ENCODE data around the gene SIVA1.

SIVA1 gene, protein sequence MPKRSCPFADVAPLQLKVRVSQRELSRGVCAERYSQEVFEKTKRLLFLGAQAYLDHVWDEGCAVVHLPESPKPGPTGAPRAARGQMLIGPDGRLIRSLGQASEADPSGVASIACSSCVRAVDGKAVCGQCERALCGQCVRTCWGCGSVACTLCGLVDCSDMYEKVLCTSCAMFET

DNA sequence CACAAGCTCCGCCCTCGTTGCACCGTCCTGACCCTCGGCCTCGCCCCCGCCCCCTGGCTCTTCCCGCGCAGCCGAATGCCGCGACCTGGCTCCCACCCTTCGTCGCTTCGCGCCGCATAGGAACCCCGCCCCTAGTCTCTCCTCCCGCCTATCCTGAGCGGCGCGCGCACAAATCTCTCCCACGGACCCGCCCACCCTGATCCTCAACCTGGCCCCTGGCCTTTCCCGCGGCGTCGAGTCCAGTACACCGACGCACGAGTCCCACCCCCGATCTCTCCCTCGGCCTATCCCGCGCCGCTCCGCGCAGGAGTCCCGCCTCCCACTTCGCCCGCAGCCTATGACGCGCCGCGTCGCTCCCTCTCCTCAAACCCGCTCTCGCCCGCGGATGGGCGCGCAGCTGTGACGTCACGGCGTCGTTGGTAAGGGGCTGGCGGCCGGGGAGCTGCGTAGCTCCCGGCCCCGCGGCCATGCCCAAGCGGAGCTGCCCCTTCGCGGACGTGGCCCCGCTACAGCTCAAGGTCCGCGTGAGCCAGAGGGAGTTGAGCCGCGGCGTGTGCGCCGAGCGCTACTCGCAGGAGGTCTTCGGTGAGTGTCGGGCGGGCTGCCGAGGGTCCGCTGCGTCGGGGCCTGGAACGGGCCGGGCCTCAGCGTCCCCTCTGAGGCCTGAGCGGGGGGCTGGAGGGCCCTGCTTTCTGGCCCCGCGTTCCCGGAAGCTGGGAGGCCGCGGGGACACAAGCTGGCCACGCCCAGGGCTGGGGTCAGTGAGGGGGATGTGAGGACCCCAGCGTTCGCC, at the start of gene SIVA1:
SIVA1 (plus strand) TSS at position 413 of the 793 bp plus-strand sequence; CDS start at position 468, 55 bp downstream.
- peak; percentile 99 for DNase-seq (ENCODE audit: insufficient read length, low spot score)
- no peak for FAIRE-seq

DNA sequence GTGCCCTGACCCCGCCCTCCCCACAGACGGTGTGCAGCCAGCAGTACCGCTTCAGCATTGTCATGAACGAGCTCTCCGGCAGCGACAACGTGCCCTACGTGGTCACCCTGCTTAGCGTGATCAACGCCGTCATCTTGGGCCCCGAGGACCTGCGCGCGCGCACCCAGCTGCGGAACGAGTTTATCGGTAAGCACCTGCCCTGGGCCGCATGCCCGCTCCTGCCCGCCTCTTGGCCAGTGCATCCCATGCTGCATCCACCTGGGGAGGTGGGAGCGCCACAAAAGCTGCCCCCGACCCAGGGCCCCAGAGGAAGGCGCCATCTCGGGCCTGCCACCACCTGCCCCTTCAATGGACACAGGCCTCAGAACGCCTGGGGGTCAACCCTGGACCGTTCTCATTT, 49.7 kb upstream of the SIVA1 start:
- FAIRE-seq (no peak), DNase-seq (ENCODE audit: insufficient read length, low spot score) (no peak)

DNA sequence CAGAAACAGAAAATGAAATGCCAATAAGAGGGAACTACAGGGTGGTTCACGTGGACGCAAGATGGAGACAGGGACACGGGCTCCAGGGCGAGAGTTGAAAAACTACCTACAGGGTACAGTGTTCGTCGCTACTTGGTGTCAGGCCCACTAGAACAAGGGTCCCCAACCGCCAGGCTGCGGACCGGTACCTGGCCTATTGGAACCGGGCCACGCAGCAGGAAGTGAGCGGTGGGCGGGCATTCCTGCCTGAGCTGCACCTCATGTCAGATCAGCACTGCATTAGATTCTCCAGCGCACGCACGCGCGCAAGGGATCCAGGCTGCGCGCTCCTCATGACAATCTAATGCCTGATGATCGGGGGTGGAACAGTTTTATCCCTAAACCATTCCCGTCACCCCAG, 48.7 kb upstream of the SIVA1 start:
- DNase-seq (ENCODE audit: insufficient read length, low spot score) = no peak
- FAIRE-seq = no peak

DNA sequence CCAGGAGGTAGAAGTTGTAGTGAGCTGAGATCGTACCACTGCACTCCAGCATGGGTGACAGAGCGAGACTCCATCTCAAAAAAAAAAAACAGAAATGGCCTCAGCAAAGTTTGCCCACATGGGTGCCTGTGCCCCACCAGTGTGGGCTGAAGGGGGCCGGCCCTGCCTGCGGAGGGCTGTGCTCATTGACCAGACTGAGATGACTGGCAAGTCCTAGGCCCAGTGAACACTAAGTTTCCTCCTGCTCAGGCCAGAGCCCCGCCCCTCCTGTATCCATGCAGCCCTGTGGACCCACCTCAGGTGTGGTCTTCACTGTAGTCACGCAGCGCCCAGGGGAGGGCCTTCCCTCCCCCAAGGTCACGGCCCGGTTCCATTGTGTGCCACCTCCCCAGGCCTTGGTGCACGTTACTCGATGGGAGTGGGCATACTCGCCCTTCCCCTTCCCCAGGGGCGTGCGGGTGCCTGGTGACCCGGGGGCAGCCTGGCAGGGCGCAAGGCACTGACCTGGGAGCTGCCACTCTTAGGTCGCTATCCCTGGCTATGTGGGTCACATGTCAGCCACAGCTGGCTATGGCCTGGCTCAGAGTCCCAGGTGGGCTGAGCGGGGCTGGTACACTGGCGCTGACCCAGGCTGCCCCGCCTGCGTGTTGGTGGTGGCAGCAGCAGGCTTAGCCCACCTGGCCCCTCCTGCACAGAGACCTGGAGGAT, 47.5 kb upstream of the SIVA1 start:
- no peak for FAIRE-seq

DNA sequence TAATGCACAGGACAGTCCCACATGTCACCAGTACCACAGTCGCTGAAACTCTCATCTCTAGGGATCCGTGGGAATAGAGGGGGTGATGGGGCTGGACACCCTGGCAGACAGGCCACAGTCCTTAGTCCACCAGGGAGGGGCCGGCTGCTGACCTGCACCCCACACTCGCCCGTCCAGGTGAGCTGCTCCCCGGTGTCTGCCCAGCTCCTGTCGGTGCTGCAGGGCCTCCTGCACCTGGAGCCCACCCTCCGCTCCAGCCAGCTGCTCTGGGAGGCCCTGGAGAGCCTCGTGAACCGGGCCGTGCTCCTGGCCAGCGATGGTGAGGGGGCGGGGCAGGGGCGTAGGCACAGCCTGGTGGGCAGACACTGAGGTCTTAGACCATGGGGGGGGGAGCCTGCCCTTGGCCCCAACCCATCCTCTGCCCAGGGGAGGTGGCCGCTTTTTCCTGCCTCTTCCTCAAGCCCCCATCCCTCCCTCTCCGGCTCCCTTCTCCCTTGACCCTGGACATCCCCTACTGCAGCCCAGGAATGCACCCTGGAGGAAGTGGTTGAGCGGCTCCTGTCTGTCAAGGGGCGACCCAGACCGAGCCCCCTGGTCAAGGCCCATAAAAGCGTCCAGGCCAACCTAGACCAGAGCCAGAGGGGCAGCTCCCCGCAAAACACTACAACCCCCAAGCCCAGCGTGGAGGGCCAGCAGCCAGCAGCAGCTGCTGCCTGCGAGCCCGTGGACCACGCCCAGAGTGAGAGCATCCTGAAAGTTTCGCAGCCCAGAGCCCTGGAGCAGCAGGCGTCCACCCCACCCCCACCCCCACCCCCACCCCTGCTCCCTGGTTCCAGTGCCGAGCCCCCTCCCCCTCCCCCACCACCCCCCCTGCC, 46.0 kb upstream of the SIVA1 start:
- FAIRE-seq = no peak
- DNase-seq (ENCODE audit: insufficient read length, low spot score) = no peak

More for the DNA sequence above, 47.5 kb upstream of the SIVA1 start:
- DNase-seq (ENCODE audit: insufficient read length, low spot score) = no peak

DNA sequence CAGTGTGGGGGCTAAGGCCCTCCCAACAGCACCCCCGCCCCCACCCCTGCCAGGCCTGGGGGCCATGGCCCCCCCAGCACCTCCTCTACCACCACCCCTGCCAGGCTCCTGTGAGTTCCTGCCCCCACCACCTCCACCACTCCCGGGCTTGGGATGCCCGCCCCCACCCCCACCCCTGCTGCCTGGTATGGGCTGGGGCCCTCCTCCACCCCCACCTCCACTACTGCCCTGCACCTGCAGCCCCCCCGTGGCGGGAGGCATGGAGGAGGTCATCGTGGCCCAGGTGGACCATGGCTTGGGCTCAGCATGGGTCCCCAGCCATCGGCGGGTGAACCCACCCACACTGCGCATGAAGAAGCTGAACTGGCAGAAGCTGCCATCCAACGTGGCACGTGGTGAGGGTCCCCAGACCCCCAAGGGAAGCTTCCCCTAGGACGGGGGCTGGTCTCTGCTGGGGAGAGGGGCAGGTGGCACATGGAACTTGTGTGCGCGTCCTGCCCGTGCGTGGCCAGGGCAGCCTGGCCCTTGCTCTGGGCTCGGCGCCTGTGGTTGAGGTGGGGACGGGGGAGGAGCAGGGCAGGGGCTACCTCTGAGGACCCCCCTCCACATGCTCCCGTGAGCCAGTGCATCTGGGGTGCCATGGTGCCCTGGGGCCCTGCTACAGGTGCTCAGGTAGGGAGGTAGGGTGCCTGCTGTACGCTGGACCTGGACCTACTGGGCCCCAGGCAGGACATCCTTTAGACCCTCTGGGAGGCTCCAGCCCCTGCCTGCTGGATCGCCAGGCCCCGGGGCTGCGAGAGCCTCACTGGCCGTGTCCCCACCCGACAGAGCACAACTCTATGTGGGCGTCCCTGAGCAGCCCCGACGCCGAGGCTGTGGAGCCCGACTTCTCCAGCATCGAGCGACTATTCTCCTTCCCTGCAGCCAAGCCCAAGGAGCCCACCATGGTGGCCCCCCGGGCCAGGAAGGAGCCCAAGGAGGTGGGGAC, 45.0 kb upstream of the SIVA1 start:
- DNase-seq (ENCODE audit: insufficient read length, low spot score) (no peak), FAIRE-seq (no peak)

DNA sequence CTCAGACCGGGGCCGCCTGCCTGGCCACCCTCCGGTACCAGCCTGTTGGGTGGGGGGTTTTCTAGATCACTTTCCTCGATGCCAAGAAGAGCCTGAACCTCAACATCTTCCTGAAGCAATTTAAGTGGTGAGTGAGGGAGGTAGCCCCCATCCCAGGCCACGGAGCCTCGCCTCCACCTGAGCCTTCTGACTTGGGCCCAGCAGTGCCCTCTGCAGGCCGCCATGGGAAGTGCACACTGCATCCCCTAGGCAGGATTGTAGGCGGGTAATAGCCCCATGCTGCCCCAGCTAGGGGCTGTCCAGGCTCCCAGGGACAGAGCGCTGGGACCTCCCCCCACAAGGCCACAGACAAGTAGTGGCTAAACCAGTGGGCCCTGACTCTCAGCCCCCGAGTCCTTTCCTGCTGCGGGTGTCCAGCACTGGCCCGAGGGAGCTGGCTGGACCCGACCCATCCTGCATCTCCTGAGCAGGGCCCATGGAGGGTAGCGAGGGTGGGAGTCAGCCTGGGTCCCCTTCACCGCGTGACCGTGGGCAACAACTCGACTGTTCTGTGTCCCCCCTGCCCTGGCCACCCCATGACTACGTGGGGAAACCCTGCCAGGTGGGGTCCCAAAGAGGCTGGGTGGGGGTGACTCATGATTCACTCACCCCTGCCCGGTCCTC, 44.2 kb upstream of the SIVA1 start:
- FAIRE-seq = peak; percentile 95
- peak; percentile 99 for DNase-seq (ENCODE audit: insufficient read length, low spot score)

DNA sequence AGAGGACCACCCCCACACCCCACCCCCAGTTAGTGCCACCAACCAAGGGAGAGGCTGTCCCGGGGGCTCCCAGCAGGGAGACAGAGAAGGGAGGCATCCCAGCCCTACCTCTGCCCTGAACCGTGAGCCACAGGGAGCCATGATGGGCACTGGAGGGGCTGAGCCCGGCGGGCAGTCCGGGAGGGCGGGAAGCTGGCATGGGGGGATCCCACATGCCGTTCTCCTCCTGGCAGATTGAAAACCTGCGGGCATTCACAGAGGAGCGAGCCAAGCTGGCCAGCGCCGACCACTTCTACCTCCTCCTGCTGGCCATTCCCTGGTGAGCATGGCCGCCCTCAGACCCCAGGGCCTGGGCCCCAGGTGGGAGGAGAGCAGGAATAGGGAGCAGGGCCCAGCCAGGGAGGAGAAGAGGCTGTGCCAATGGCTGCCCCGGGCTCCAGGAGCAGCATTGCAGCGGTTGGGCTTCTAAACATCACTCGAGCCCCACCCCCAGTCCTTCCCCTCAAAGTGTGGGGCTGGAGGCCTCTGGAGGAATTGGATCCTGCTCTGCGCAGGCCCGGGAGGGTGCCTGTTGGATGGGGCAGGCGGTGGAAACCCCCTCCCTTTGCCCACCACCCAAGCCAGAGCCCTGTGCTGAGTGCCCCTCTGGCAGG, 43.4 kb upstream of the SIVA1 start:
- no peak for FAIRE-seq
- no peak for DNase-seq (ENCODE audit: insufficient read length, low spot score)

DNA sequence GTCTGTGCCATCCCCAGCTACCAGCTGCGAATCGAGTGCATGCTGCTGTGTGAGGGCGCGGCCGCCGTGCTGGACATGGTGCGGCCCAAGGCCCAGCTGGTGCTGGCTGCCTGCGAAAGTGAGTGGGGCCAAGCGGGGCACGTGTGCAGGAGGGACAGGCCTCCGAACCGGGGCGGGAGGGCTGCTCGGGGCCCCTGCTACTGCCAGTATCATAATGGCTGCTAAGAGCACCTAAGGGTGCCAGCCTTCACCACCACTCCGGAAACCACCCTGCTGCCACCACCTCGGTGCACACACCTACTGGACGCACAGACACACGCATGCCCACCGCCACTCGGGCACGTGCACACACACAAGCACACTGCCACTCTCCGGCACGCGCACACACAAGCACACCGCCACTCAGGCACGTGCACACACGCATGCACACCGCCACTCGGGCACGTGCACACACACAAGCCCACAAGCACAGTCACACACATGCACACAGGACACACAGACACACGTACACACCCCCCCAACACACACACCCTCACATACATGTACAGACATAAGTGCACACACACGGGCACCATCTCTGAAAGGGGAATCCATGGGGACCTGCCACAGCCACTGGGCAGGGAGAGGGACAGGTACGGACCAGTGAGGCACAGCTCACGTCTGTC, 42.7 kb upstream of the SIVA1 start:
- no peak for DNase-seq (ENCODE audit: insufficient read length, low spot score)
- FAIRE-seq = no peak

DNA sequence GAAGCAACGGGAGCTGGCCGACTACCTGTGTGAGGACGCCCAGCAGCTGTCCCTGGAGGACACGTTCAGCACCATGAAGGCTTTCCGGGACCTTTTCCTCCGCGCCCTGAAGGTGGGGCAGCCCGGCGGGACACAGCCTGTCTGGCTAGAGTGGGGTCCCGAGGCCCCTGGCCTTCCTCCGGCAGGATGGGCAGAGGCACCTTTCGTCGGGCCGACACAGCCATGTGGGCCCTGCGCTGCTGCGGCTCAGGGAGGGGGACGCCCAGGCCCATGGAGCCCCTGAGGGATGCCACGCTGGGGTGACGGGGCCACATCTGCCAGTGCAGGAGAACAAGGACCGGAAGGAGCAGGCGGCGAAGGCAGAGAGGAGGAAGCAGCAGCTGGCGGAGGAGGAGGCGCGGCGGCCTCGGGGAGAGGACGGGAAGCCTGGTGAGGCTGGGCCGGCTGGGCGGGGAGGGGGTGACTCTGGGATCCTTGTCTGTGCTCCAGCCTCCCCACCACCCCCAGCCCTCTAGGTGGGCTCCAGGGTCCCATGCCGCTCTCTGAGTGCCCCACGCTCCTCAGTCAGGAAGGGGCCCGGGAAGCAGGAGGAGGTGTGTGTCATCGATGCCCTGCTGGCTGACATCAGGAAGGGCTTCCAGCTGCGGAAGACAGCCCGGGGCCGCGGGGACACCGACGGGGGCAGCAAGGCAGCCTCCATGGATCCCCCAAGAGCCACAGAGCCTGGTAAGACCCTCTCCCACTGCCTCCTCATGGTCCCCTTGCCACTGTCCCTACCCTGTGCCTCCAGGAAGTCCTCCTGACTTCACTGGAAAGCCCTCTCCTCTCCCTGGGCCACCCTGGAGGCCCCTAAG, 39.8 kb upstream of the SIVA1 start:
- DNase-seq (ENCODE audit: insufficient read length, low spot score) = no peak
- FAIRE-seq = no peak

DNA sequence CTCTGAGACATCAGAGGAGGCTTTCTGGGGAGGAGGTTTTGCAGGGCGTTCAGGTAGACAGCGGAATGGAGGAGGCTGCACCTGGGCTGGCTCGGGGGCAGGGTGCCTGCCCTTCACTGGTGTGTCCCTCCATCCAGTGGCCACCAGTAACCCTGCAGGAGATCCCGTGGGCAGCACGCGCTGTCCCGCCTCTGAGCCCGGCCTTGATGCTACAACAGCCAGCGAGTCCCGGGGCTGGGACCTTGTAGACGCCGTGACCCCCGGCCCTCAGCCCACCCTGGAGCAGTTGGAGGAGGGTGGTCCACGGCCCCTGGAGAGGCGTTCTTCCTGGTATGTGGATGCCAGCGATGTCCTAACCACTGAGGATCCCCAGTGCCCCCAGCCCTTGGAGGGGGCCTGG, 38.9 kb upstream of the SIVA1 start:
- FAIRE-seq = no peak
- DNase-seq (ENCODE audit: insufficient read length, low spot score) = no peak

DNA sequence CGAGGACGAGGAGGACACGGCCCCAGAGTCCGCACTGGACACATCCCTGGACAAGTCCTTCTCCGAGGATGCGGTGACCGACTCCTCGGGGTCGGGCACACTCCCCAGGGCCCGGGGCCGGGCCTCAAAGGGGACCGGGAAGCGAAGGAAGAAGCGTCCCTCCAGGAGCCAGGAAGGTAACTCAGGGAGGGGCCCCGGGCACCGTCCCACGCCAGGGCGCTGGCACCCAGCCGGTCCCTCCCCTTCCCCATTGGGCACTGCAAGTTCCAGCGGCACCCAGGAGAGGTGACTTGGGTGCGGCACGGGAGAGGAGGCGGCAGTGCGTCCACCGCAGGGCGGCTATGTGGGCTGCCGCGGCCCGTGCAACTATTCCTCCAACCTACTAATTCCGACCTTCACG, 38.3 kb upstream of the SIVA1 start:
- DNase-seq (ENCODE audit: insufficient read length, low spot score) (no peak), FAIRE-seq (no peak)

DNA sequence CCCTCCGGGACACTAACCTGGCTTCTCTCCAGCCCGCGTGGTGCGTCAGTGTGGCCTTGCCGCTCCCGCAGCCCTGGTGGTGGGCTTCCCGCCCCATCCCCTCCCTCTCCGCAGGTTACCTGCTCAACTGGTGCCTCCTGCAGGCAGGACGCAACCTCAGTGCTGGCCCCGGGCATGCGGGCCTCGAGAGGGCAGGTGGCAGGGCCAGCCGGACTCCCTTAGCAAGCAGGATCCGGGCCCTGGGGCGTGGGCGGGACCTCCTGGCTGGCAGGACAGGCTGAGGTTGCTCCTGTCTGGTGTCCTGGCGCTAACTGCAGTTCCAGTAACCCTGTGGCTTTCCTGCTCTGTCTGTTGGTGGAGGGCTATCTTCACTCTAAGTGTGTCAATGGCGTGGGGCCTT, 37.5 kb upstream of the SIVA1 start:
- FAIRE-seq (no peak), DNase-seq (ENCODE audit: insufficient read length, low spot score) (no peak)

DNA sequence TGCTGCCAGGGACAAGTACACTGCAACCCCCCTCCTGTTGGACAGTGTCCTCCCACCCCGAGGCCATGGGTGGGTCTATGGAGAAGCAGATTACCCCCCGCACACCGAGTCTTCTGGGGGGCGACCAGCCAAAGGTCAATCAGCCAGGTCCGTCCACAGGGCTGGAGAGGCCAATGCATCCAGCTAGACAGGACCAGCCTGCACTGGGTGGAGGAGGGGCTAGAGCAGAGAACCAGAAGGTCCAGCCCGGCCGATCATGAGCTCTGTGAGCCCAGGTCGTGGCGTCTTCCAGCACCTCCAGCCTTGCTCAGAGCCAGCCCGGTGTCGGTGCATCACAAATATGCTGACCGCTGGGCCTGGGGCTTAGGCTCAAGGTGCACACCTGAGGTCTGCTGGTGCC, 37.1 kb upstream of the SIVA1 start:
- FAIRE-seq = no peak
- DNase-seq (ENCODE audit: insufficient read length, low spot score) = no peak

DNA sequence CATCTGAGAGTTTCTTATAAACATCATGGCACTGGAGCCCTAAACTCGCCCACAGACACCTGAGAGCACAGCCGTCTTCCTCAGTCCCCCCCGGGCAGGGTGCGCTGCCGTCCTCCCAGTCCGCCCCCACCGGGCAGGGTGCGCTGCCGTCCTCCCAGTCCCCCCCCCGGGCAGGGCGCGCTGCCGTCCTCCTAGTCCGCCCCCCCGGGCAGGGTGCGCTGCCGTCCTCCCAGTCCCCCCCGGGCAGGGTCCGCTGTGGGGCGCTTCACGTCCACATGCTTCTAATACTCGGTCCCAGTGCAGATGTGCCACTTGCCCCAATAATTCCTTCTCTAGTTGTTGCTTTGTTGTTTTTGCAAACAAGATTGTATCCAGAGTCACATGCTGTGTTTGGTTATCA, 35.8 kb upstream of the SIVA1 start:
- FAIRE-seq (no peak), DNase-seq (ENCODE audit: insufficient read length, low spot score) (no peak)

DNA sequence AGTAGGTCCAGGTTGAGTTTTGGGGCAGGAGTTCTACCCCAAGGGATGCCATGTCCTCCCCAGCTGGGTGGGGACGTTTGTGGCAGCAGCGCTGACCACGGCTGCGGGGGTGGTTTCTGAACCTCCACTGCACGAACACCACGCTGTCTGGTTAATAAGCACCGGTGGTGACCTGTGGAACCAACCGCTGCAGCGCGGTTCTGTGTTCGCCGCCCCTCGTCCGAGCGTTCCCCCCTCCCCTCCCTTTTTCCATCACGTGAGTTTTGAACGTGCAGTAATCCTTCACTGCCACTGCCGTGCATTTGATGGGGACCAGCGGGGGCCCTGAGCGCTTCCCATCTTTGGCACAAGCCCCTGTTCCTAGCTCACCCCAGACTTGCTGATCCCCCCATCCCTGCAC, 35.3 kb upstream of the SIVA1 start:
- no peak for DNase-seq (ENCODE audit: insufficient read length, low spot score)
- no peak for FAIRE-seq

DNA sequence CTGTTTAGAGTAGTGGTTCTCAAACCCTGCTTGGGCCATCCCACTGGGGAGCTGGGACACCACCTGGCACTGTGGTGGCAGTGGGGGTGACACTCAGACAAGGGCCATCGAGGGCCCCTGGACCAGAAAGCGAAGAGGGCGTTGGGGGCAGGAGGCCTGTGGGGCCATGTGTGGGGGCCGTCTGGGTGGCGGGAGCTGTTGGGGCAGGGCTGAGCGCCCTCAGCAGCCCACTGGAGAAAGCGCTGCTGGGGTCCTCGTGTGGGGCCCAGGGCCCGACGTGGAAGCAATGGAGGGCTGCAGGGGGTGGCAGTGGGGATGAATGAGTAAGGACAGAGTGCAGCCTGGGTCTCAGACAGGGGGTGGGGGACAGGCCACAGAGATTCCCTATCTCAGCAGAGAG, 34.8 kb upstream of the SIVA1 start:
- DNase-seq (ENCODE audit: insufficient read length, low spot score) = no peak
- no peak for FAIRE-seq
